Measurements from ENCODE around the gene MRPL33.

DNA sequence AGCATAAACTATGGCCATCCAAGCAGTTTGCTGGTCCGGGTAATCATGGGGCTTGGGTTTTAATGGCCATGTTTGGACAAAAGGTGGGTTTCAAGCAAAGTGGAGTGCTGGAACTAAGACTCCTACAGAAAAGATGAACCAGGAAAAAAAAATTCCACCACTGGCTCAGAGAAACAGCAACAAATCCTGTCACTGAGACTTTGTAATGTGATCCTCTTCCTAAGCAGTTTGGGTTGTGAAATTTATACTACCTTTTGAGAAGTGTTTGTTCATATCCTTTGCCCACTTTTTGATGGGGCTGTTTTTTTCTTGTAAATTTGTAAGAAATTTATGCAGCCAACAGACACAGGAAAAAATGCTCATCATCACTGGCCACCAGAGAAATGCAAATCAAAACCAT, 40.2 kb downstream of the MRPL33 start:
- TF ChIP-seq EZH2 (IDR thresholded peaks at IDR 0.05; ENCODE audit: low read depth), result no peak
- TF ChIP-seq, protein P1, sequence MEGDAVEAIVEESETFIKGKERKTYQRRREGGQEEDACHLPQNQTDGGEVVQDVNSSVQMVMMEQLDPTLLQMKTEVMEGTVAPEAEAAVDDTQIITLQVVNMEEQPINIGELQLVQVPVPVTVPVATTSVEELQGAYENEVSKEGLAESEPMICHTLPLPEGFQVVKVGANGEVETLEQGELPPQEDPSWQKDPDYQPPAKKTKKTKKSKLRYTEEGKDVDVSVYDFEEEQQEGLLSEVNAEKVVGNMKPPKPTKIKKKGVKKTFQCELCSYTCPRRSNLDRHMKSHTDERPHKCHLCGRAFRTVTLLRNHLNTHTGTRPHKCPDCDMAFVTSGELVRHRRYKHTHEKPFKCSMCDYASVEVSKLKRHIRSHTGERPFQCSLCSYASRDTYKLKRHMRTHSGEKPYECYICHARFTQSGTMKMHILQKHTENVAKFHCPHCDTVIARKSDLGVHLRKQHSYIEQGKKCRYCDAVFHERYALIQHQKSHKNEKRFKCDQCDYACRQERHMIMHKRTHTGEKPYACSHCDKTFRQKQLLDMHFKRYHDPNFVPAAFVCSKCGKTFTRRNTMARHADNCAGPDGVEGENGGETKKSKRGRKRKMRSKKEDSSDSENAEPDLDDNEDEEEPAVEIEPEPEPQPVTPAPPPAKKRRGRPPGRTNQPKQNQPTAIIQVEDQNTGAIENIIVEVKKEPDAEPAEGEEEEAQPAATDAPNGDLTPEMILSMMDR (conservative IDR thresholded peaks at IDR 0.05), result no peak
